ENCODE measurements around the gene CORO1A.
"Not testable (repeated sequence)": the region's sequence is repeated elsewhere in the genome, so short reads cannot be mapped to it uniquely, and the experiment has no call there.

Gene CORO1A

GRCh38 chr16:30173054-30173453 lies 10.3 kb upstream of the CORO1A start:
- Histone ChIP-seq H3K27ac (ENCODE audit: low read length) (no peak overlapping the region), H2AFZ (ENCODE audit: low read depth, low read length) (no peak overlapping the region), H3K36me3 (replicated peaks; ENCODE audit: low read depth, low read length) (no peaks in the 10 kb centered on the region), H3K4me3 (ENCODE audit: low read length) (no peak overlapping the region), H3K9me3 (ENCODE audit: insufficient read depth, low read length) (no peaks in the 10 kb centered on the region), H3K9ac (ENCODE audit: low read length) (no peak overlapping the region), H4K20me1 (ENCODE audit: insufficient read depth, low read length) (no peaks in the 10 kb centered on the region), H3K4me1 (ENCODE audit: low read length) (no peaks in the 10 kb centered on the region), H3K79me2 (ENCODE audit: low read length) (no peaks in the 10 kb centered on the region), H3K27me3 (ENCODE audit: low read depth, low read length) (no peaks in the 10 kb centered on the region), H3K4me2 (ENCODE audit: low read length) (no peak overlapping the region)
- TF ChIP-seq EZH2phosphoT487 (IDR thresholded peaks at IDR 0.05; ENCODE audit: low read depth) (no peak), CTCF (IDR thresholded peaks at IDR 0.05; ENCODE audit: low read depth, low read length) (no peak)

DNA sequence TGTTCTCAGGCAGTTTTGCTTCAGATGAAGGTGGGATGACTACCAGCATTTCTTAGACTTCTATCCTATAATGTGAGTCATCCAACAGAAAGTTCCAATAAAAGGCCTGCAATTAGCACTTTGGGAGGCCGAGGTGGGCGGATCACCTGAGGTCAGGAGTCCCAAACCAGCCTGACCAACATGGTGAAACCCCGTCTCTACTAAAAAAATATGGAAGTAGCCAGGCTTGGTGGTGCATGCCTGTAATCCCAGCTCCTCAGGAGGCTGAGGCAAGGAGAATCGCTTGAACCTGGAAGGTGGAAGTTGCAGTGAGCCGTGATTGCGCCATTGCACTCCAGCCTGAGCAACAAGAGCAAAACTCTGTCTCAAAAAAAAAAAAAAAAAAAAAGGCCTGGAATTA lies 6.5 kb upstream of the CORO1A start:
- not testable (repeated sequence) for H3K4me2 ChIP-seq (ENCODE audit: low read length); H3K36me3 ChIP-seq (replicated peaks; ENCODE audit: low read depth, low read length); H3K79me2 ChIP-seq (ENCODE audit: low read length); H3K9me3 ChIP-seq (ENCODE audit: insufficient read depth, low read length); H3K4me3 ChIP-seq (ENCODE audit: low read length); H4K20me1 ChIP-seq (ENCODE audit: insufficient read depth, low read length); H3K27me3 ChIP-seq (ENCODE audit: low read depth, low read length); H3K4me1 ChIP-seq (ENCODE audit: low read length); H3K27ac ChIP-seq (ENCODE audit: low read length); H3K9ac ChIP-seq (ENCODE audit: low read length); H2AFZ ChIP-seq (ENCODE audit: low read depth, low read length)

- peaks cover 2% of the 10 kb centered on the region for H3K36me3 ChIP-seq (replicated peaks; ENCODE audit: low read depth, low read length)
- TF ChIP-seq CTCF (IDR thresholded peaks at IDR 0.05; ENCODE audit: low read depth, low read length) (no peak), EZH2phosphoT487 (IDR thresholded peaks at IDR 0.05; ENCODE audit: low read depth) (no peak)
- no peak overlapping the region for H2AFZ ChIP-seq (ENCODE audit: low read depth, low read length)
- no peaks in the 10 kb centered on the region for H3K9me3 ChIP-seq (ENCODE audit: insufficient read depth, low read length)
- no peaks in the 10 kb centered on the region for H4K20me1 ChIP-seq (ENCODE audit: insufficient read depth, low read length)
- peaks cover 16% of the 10 kb centered on the region for H3K79me2 ChIP-seq (ENCODE audit: low read length)
- H3K4me2 ChIP-seq (ENCODE audit: low read length), result no peak overlapping the region
- H3K4me3 ChIP-seq (ENCODE audit: low read length), result no peak overlapping the region
- no peak overlapping the region for H3K27ac ChIP-seq (ENCODE audit: low read length)
- peaks cover 10% of the 10 kb centered on the region for H3K4me1 ChIP-seq (ENCODE audit: low read length)
- H3K27me3 ChIP-seq (ENCODE audit: low read depth, low read length), result no peaks in the 10 kb centered on the region
- no peak overlapping the region for H3K9ac ChIP-seq (ENCODE audit: low read length)
These were observed 4.2 kb upstream of the CORO1A start for GRCh38 chr16:30179195-30179594.

GRCh38 chr16:30179931-30180330 lies 3.5 kb upstream of the CORO1A start:
- Histone ChIP-seq H3K9ac (ENCODE audit: low read length) (no peak overlapping the region), H3K9me3 (ENCODE audit: insufficient read depth, low read length) (no peaks in the 10 kb centered on the region), H3K27me3 (ENCODE audit: low read depth, low read length) (no peaks in the 10 kb centered on the region), H3K27ac (ENCODE audit: low read length) (no peak overlapping the region), H3K4me2 (ENCODE audit: low read length) (no peak overlapping the region), H3K4me3 (ENCODE audit: low read length) (no peak overlapping the region), H2AFZ (ENCODE audit: low read depth, low read length) (no peak overlapping the region), H3K79me2 (ENCODE audit: low read length) (peaks cover 23% of the 10 kb centered on the region), H3K36me3 (replicated peaks; ENCODE audit: low read depth, low read length) (peaks cover 9% of the 10 kb centered on the region), H4K20me1 (ENCODE audit: insufficient read depth, low read length) (no peaks in the 10 kb centered on the region), H3K4me1 (ENCODE audit: low read length) (peaks cover 14% of the 10 kb centered on the region)
- no peak for TF ChIP-seq CTCF (IDR thresholded peaks at IDR 0.05; ENCODE audit: low read depth, low read length)
- no peak for TF ChIP-seq EZH2phosphoT487 (IDR thresholded peaks at IDR 0.05; ENCODE audit: low read depth)

DNA sequence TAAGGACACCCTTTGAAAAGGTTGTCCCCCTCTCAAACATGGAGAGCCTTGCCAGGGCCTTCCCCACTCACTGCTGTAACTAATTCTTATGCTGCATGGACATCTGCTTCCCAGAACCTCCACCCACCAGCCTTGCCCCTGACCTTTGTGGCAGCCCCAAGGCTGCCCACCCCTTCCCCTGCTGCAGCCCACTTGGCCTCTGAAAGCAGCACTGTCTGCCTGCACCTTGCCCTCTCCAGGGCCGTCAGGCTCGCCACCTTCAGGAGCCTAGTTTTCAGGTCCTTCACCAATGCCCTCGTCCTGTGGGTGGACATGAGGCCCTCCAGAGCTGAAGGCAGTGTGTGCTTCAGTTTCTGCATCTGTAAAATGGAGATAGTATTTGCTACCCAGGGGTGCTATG lies 2.7 kb upstream of the CORO1A start:
- H3K27ac ChIP-seq (ENCODE audit: low read length), result no peak overlapping the region
- no peaks in the 10 kb centered on the region for H3K27me3 ChIP-seq (ENCODE audit: low read depth, low read length)
- H3K4me3 ChIP-seq (ENCODE audit: low read length), result no peak overlapping the region
- H3K4me1 ChIP-seq (ENCODE audit: low read length), result peaks cover 22% of the 10 kb centered on the region
- H3K9me3 ChIP-seq (ENCODE audit: insufficient read depth, low read length), result no peaks in the 10 kb centered on the region
- TF ChIP-seq CTCF (IDR thresholded peaks at IDR 0.05; ENCODE audit: low read depth, low read length), result no peak
- TF ChIP-seq EZH2phosphoT487 (IDR thresholded peaks at IDR 0.05; ENCODE audit: low read depth), result no peak
- H4K20me1 ChIP-seq (ENCODE audit: insufficient read depth, low read length), result no peaks in the 10 kb centered on the region
- no peak overlapping the region for H3K9ac ChIP-seq (ENCODE audit: low read length)
- no peak overlapping the region for H2AFZ ChIP-seq (ENCODE audit: low read depth, low read length)
- peaks cover 31% of the 10 kb centered on the region for H3K79me2 ChIP-seq (ENCODE audit: low read length)
- peaks cover 16% of the 10 kb centered on the region for H3K36me3 ChIP-seq (replicated peaks; ENCODE audit: low read depth, low read length)
- H3K4me2 ChIP-seq (ENCODE audit: low read length), result no peak overlapping the region
